Right ventricle myocardium inferior (tissue), 1 donor: ENCODE results near the gene NRXN3. TPM values are rescaled to one million over a fixed set of nuclear protein-coding genes. Genes with fewer than 3 reads are reported as not detected.

ENCODE experiments used
- ATAC-seq: fragments of 200-7000 bp; cut with Tn5 transposase; one replicate; pipeline ENCODE4 v1.9.1; 2020; ENCODE audit warnings: mild to moderate bottlenecking, moderate library complexity
- DNase-seq: peaks from one replicate; pipeline ENCODE4 v3.0.0; 2021; ENCODE audit errors: missing footprints
- intact Hi-C: fragments of 100-400 bp; cut with DNase I; formaldehyde crosslinking; loops from one replicate; pipeline ENCODE4 v1.11.0; 2022
- total RNA-seq: library from RNA; stranded (reverse); fragmentation: NEBNext Ultra II Directional; extraction: Animal tissue kit (Norgen Biotek cat#: 25700); gene quantifications from one replicate; pipeline ENCODE4 v1.2.1, GENCODE V29; 2021
- donor health status: DM: no; HTN: yes; CAD: no; lungs with severe emphysema.

NRXN3 gene
- total RNA-seq, 1 donor from 2014 or later, result 1.4 TPM

GRCh38 chr14:78785265-78785664, 615.1 kb downstream of the NRXN3 start:
- no peak for ATAC-seq
- no peak for DNase-seq

GRCh38 chr14:78788467-78789360, 618.5 kb downstream of the NRXN3 start:
- ATAC-seq, result no peak
- DNase-seq, result no peak
- intact Hi-C loops, result no loop called here

More at GRCh38 chr14:78785265-78785664, 615.1 kb downstream of the NRXN3 start:
- intact Hi-C loops, result no loop called here

- ATAC-seq (no peak), DNase-seq (no peak)
- intact Hi-C loops, result no loop called here
These were observed 620.1 kb downstream of the NRXN3 start for GRCh38 chr14:78790271-78790670.

- no peak for DNase-seq
- intact Hi-C loops, result no loop called here
- ATAC-seq, result no peak
These were observed 628.6 kb downstream of the NRXN3 start for GRCh38 chr14:78798757-78799156.

GRCh38 chr14:78805570-78805969, 635.4 kb downstream of the NRXN3 start:
- ATAC-seq (no peak), DNase-seq (no peak)
- intact Hi-C loops, result no loop called here

GRCh38 chr14:78823035-78823434, 652.9 kb downstream of the NRXN3 start:
- intact Hi-C loops, result no loop called here
- no peak for DNase-seq
- ATAC-seq, result no peak

- ATAC-seq, result no peak
- no peak for DNase-seq
- intact Hi-C loops, result no loop called here
These were observed 653.3 kb downstream of the NRXN3 start for GRCh38 chr14:78823516-78823915.

- DNase-seq (no peak), ATAC-seq (no peak)
- intact Hi-C loops, result no loop called here
These were observed 659.1 kb downstream of the NRXN3 start for GRCh38 chr14:78829274-78829673.

- intact Hi-C loops, result no loop called here
- DNase-seq (no peak), ATAC-seq (no peak)
These were observed 664.7 kb downstream of the NRXN3 start for GRCh38 chr14:78834766-78835451.

- no peak for DNase-seq
- no peak for ATAC-seq
- intact Hi-C loops, result no loop called here
These were observed 665.7 kb downstream of the NRXN3 start for GRCh38 chr14:78835909-78836308.

GRCh38 chr14:78836777-78837176, 666.6 kb downstream of the NRXN3 start:
- DNase-seq (no peak), ATAC-seq (no peak)
- intact Hi-C loops, result no loop called here

GRCh38 chr14:78838959-78839358, 668.8 kb downstream of the NRXN3 start:
- DNase-seq, result no peak
- intact Hi-C loops, result no loop called here
- ATAC-seq, result no peak

GRCh38 chr14:78840898-78841297, 670.7 kb downstream of the NRXN3 start:
- DNase-seq (no peak), ATAC-seq (no peak)
- intact Hi-C loops, result no loop called here

GRCh38 chr14:78847801-78848200, 677.6 kb downstream of the NRXN3 start:
- ATAC-seq, result no peak
- no peak for DNase-seq
- intact Hi-C loops, result no loop called here

- no peak for ATAC-seq
- DNase-seq, result no peak
- intact Hi-C loops, result no loop called here
These were observed 678.2 kb downstream of the NRXN3 start for GRCh38 chr14:78848234-78848820.

- intact Hi-C loops, result no loop called here
- DNase-seq (no peak), ATAC-seq (no peak)
These were observed 679.8 kb downstream of the NRXN3 start for GRCh38 chr14:78849952-78850351.

GRCh38 chr14:78851189-78851588, 681.0 kb downstream of the NRXN3 start:
- intact Hi-C loops, result no loop called here
- DNase-seq (no peak), ATAC-seq (no peak)

GRCh38 chr14:78852040-78852439, 681.9 kb downstream of the NRXN3 start:
- intact Hi-C loops, result no loop called here
- ATAC-seq (no peak), DNase-seq (no peak)

GRCh38 chr14:78857974-78858373, 687.8 kb downstream of the NRXN3 start:
- no peak for DNase-seq
- no peak for ATAC-seq
- intact Hi-C loops, result no loop called here

GRCh38 chr14:78863143-78863542, 693.0 kb downstream of the NRXN3 start:
- intact Hi-C loops, result no loop called here
- no peak for ATAC-seq
- DNase-seq, result no peak
